GM18519 (cell line): ENCODE results near the gene BSND.

Experiments
- ATAC-seq: cut with Tn5 transposase; IDR thresholded peaks from one replicate; pipeline ENCODE4 v1.9.1; 2021; ENCODE audit warnings: mild to moderate bottlenecking, moderate library complexity; ENCODE audit not compliant: unreplicated experiment, low FRiP score

The BSND gene

GRCh38 chr1:55059302-55060132 lies 60.8 kb downstream of the BSND start:
- ATAC-seq: no peak

GRCh38 chr1:55060133-55060999 lies 61.6 kb downstream of the BSND start:
- no peak for ATAC-seq

- no peak for ATAC-seq
Measured at GRCh38 chr1:55061000-55061705, 62.4 kb downstream of the BSND start.
